Endodermal cell (in vitro differentiated cells): Measurements from ENCODE around the gene SMURF1. TPM values are rescaled to one million over a fixed set of nuclear protein-coding genes. Genes with fewer than 3 reads are reported as not detected.
A peak's percentile ranks its signal among the peaks of the same experiment; 100 is the strongest.

Experiments used
- DNase-seq: peaks from one replicate; pipeline ENCODE4 v3.0.0-alpha.2; 2017
- H3K27ac ChIP-seq: 2 replicates; pipeline ENCODE4 v1.5.1; 2013; ENCODE audit warnings: mild to moderate bottlenecking, low read depth, low read length, moderate library complexity
- H3K27me3 ChIP-seq: 2 replicates; pipeline ENCODE4 v1.6.1; 2013; ENCODE audit warnings: mild to moderate bottlenecking, low read length, moderate library complexity; ENCODE audit not compliant: insufficient read depth, control insufficient read depth, poor library complexity, severe bottlenecking
- H3K36me3 ChIP-seq: 2 replicates; pipeline ENCODE4 v1.7.0; 2013; ENCODE audit warnings: mild to moderate bottlenecking, low read length, moderate library complexity; ENCODE audit not compliant: control insufficient read depth, insufficient read depth
- H3K4me1 ChIP-seq: one replicate; pipeline ENCODE4 v1.7.0; 2013; ENCODE audit warnings: low read length; ENCODE audit not compliant: control insufficient read depth, insufficient read depth
- H3K4me3 ChIP-seq: 2 replicates; pipeline ENCODE4 v1.5.1; 2013; ENCODE audit warnings: mild to moderate bottlenecking, low read length, moderate library complexity
- H3K9ac ChIP-seq: 2 replicates; pipeline ENCODE4 v1.6.1; 2013; ENCODE audit warnings: mild to moderate bottlenecking, low read length, moderate library complexity; ENCODE audit not compliant: poor library complexity, severe bottlenecking; ENCODE audit errors: extremely low read depth
- H3K9me3 ChIP-seq: 2 replicates; pipeline ENCODE4 v1.6.1; 2013; ENCODE audit warnings: mild to moderate bottlenecking, low read length, moderate library complexity; ENCODE audit not compliant: control insufficient read depth
- H3K27ac Mint-ChIP-seq: 2 replicates; pipeline ENCODE4 v1.8.0; 2020; ENCODE audit warnings: mixed read lengths
- H3K27me3 Mint-ChIP-seq: 2 replicates; pipeline ENCODE4 v1.8.0; 2021; ENCODE audit warnings: mild to moderate bottlenecking, mixed read lengths; ENCODE audit not compliant: insufficient read depth
- H3K36me3 Mint-ChIP-seq: 2 replicates; pipeline ENCODE4 v1.8.0; 2020; ENCODE audit warnings: low read depth, mixed read lengths
- H3K4me1 Mint-ChIP-seq: 2 replicates; pipeline ENCODE4 v1.8.0; 2020; ENCODE audit warnings: mixed read lengths
- H3K4me3 Mint-ChIP-seq: 2 replicates; pipeline ENCODE4 v1.8.0; 2020; ENCODE audit warnings: mild to moderate bottlenecking, moderate library complexity, mixed read lengths
- H3K9me3 Mint-ChIP-seq: 2 replicates; pipeline ENCODE4 v1.8.0; 2020; ENCODE audit warnings: mild to moderate bottlenecking, mixed read lengths
- WGBS, 2 experiments: methylation state at CpG; one replicate each; pipeline versions ENCODE4 v1.1.5 to v1.1.7; 2013; ENCODE audit warnings: missing lambda C conversion rate in 2 of 2, mixed read lengths in 1 of 2; ENCODE audit not compliant: insufficient coverage in 1 of 2, insufficient read length in 1 of 2; 5-methylcytosine and 5-hydroxymethylcytosine counted together
- total RNA-seq, 2 donors: library from RNA; stranded (reverse); fragmentation: NEBNext Ultra II Directional in 1 of 2; extraction: Animal tissue kit (Norgen Biotek cat#: 25700) in 1 of 2; gene quantifications; 2 replicates in 1 of 2; 3 replicates in 1 of 2; pipeline ENCODE4 v1.2.1, GENCODE V29; 2021
- TF ChIP-seq, protein P1 (sequence below): fragments of 200-600 bp; sonication (generic); conservative IDR thresholded peaks from 2 replicates; pipeline ENCODE4 v1.5.0; 2021; ENCODE audit warnings: antibody characterized with exemption, mild to moderate bottlenecking

The SMURF1 gene
- total RNA-seq, 2 donors from 2014 or later, result 31.6 to 38.1 TPM

GRCh38 chr7:99098824-99099498 is 44.9 kb downstream of the SMURF1 start:
- H3K36me3 Mint-ChIP-seq, result peaks cover 9% of the 10 kb centered on the region
- H3K4me3 Mint-ChIP-seq, result peak overlapping the region; percentile 38
- H3K9me3 Mint-ChIP-seq, result peaks cover 3% of the 10 kb centered on the region
- Histone ChIP-seq H3K27me3 (no peaks in the 10 kb centered on the region), H3K4me1 (no peaks in the 10 kb centered on the region), H3K9me3 (peaks cover 11% of the 10 kb centered on the region), H3K36me3 (peaks cover 4% of the 10 kb centered on the region), H3K4me3 (peak overlapping the region; percentile 69), H3K27ac (peak overlapping the region; percentile 59), H3K9ac (peak overlapping the region; percentile 15)
- DNase-seq, result no peak
- peaks cover 31% of the 10 kb centered on the region for H3K4me1 Mint-ChIP-seq
- peak overlapping the region; percentile 91 for H3K27ac Mint-ChIP-seq
- no peaks in the 10 kb centered on the region for H3K27me3 Mint-ChIP-seq
- TF ChIP-seq, protein P1, sequence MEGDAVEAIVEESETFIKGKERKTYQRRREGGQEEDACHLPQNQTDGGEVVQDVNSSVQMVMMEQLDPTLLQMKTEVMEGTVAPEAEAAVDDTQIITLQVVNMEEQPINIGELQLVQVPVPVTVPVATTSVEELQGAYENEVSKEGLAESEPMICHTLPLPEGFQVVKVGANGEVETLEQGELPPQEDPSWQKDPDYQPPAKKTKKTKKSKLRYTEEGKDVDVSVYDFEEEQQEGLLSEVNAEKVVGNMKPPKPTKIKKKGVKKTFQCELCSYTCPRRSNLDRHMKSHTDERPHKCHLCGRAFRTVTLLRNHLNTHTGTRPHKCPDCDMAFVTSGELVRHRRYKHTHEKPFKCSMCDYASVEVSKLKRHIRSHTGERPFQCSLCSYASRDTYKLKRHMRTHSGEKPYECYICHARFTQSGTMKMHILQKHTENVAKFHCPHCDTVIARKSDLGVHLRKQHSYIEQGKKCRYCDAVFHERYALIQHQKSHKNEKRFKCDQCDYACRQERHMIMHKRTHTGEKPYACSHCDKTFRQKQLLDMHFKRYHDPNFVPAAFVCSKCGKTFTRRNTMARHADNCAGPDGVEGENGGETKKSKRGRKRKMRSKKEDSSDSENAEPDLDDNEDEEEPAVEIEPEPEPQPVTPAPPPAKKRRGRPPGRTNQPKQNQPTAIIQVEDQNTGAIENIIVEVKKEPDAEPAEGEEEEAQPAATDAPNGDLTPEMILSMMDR, result no peak
- 64 to 74% methylated on average over 3 to 6 of the region's 6 CpGs for WGBS, 2 experiments

DNA sequence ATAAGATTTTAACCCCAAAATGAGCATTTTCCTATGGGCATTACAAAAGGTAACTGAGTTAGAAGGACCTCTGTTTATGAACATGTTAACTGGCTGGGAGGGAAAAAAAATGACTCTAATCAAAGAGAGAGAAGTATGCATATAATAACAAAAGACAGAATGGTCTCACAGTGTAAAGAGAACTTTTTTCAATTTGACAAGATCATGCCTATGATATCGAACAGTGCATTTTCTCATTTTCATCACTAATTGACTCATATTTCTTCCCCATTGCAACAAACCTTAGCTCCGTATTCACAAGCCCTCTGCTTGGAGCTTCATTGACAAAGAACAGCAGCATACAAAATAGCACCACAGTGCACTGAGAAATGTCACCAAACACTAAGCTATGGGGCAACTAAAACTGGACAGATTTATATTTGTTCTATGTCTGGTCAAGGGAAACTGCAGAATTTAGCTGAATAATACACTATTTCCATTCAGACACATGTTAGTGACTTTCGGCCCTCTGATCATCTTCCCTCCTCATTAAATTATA is 45.6 kb downstream of the SMURF1 start:
- DNase-seq, result no peak
- Histone ChIP-seq H3K9me3 (peaks cover 11% of the 10 kb centered on the region), H3K4me1 (peaks cover under 1% of the 10 kb centered on the region), H3K27me3 (no peaks in the 10 kb centered on the region), H3K9ac (peak overlapping the region; percentile 15), H3K36me3 (peaks cover 4% of the 10 kb centered on the region), H3K4me3 (peak overlapping the region; percentile 69), H3K27ac (peak overlapping the region; percentile 59)
- TF ChIP-seq, protein P1, result no peak
- WGBS, 2 experiments, result 91 to 100% methylated on average over 2 to 3 of the region's 3 CpGs
- Mint-ChIP-seq H3K4me3 (peak overlapping the region; percentile 38), H3K36me3 (peaks cover 9% of the 10 kb centered on the region), H3K4me1 (peaks cover 31% of the 10 kb centered on the region), H3K27me3 (no peaks in the 10 kb centered on the region), H3K27ac (peak overlapping the region; percentile 91), H3K9me3 (peaks cover 3% of the 10 kb centered on the region)

GRCh38 chr7:99097730-99098129 is 46.2 kb downstream of the SMURF1 start:
- no peak overlapping the region for H3K27ac ChIP-seq
- Mint-ChIP-seq H3K4me1 (peaks cover 37% of the 10 kb centered on the region), H3K9me3 (peaks cover 3% of the 10 kb centered on the region), H3K27me3 (no peaks in the 10 kb centered on the region), H3K36me3 (peaks cover 9% of the 10 kb centered on the region), H3K27ac (no peak overlapping the region), H3K4me3 (no peak overlapping the region)
- peaks cover 11% of the 10 kb centered on the region for H3K9me3 ChIP-seq
- TF ChIP-seq, protein P1, result no peak
- H3K27me3 ChIP-seq, result no peaks in the 10 kb centered on the region
- no peak overlapping the region for H3K9ac ChIP-seq
- whole genome bisulfite sequencing, 2 experiments, result 100% methylated on average over 2 of the region's 2 CpGs; no CpG with 5 or more reads in 1 of the 2 experiments
- peaks cover 7% of the 10 kb centered on the region for H3K4me1 ChIP-seq
- H3K36me3 ChIP-seq, result peaks cover 4% of the 10 kb centered on the region
- no peak overlapping the region for H3K4me3 ChIP-seq
- DNase-seq, result no peak
